GM18499 (cell line): Measurements from ENCODE around the gene SHROOM4.

ENCODE experiments used
- ATAC-seq: cut with Tn5 transposase; IDR thresholded peaks from one replicate; pipeline ENCODE4 v1.9.1; 2021; ENCODE audit warnings: moderate number of reproducible peaks; ENCODE audit not compliant: insufficient read depth, unreplicated experiment

The SHROOM4 gene

DNA sequence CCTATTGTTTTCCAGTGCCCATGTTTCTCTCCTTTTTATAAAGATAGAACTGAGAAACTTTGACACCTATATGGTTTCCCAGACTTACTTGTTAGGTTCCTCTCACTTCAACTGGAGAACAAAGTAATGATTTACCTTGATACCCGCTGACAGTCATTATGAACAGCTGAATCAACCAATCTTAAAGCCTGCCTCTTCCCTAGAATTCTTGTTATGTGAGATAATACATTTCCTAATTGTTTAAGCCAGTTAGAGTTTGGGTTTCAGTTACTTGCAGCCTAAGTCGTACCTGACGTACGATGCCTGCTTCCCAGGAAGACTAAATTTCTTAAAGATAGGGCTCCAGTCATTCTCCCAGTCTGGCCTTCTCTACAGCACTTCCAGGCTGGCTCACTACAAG is 97.3 kb downstream of the SHROOM4 start:
- no peak for ATAC-seq

DNA sequence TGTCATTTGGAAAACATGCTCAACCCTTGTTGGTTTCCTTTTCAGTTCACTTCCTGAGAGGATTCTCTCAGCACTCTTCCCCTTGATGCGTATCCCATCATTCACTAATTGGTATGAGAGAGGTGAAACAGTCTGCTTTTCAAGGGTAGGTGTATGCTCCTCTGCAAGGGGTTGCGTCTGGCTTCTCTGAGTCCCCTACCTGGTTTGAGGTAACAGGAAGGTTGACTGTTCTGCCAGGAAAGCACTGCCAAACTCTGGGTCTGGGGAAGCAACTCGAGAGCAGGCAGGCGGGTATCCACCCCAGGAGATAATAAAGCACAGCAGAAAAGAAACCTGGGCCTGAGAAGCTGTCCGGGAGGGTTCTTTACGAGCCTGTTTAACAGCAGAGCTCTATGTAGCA is 101.2 kb downstream of the SHROOM4 start:
- ATAC-seq: no peak

DNA sequence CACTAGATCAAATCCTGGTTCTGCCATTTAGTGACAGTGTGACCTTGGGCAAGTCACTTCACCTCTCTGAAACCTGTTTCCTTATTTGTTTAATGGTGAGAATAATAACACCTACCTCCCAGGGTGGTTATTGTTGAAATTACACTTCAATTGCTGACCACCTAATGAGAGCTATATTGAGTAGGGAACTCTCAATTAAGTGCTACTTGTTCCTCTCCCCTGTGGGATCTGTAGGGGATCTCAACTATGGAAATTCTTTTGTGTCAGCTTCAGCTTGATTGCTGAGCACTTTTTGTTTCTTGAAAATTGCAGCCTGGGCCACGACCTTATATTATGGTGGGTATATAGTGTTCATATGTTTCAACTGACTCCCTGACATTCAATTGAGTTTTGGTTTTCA is 102.1 kb downstream of the SHROOM4 start:
- ATAC-seq: no peak

DNA sequence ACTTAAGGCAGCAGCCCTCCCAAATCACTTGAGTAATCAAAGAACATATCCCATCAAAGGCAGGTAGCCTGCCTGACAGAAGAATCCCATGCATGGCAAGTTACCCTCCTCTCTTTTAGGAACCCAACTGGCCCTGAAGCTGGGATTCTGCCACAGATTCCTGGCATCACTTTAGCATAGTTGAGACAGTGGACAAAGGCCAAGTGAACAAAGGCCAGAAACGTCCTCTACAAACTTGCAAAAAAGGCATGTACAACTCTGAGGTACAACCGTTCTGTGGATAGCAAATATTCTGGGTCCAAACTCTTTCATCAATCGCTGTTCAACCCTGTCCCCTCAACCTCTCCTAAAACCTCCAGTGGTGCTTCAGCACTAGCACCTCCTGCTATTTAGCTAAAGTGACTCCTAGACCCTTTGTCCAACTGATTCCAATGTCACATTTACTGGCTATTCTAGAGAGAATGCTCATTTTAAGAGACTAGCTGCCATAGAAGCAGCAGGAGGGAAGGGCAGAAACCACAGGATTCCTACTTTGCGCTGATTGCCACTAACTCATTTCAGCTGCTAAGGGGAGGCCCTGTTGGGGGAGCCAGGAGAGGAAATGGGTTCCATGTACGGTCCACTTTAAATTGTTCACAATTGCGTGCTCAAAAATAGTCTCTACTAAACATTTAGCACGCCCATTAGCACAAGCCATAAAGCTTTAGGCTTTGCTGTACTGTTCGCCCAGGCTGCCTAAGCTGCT is 105.9 kb downstream of the SHROOM4 start:
- ATAC-seq: no peak

DNA sequence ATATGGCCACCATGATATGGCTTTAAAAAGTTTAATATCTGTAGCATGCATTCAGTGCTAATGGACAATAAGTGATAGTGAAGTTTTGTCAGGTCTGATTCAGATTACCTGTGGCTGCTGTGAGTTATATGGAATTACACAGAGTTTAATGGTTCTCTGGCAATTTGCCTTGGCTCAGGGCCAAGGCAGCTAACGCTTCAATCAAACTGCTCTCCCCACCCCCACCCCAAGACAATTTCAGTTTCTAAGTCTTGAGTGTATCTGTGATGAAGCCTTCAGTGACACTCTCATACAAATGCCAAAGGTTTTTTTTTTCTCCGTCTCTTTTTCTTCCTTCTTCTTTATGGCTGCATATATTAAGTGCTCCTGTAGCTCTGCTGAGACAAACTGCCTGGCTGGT is 106.6 kb downstream of the SHROOM4 start:
- ATAC-seq: no peak

DNA sequence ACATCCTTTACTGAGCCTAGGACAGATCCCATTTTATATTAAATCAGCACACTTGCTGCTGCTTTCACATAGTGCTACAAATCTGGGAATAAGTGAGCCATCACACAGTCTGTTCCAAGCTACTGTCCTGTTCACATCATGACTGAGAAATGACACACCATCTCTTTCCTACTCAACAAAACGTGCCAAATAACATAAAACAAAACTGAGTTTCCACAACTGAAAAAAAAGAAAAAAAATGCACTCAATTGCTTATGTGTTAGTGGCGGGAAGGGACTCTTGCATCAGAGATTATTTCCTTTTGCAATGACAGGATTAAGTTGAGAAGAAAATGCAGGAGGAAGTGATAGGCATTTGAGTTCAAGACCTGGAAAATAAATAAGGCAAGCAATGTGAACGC is 109.0 kb downstream of the SHROOM4 start:
- ATAC-seq: no peak

DNA sequence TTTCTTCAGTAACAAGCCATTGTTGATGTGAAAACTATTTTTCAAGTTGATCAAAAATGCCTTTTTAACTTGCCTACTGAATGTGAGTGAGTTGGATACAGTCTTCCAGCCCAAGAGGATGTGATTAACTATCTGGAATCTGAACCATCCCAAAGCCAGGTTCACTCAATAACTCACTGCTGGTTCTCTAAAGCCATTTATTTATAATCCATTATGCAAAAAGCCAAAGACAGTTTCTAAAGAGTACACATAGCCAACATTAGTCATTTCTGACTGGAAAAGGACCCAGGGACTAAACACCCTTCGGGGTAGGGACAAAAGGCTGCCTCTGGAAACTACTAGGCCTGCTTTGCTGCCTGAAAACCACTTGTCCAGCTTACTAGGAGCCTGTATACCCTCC is 109.6 kb downstream of the SHROOM4 start:
- ATAC-seq: no peak

DNA sequence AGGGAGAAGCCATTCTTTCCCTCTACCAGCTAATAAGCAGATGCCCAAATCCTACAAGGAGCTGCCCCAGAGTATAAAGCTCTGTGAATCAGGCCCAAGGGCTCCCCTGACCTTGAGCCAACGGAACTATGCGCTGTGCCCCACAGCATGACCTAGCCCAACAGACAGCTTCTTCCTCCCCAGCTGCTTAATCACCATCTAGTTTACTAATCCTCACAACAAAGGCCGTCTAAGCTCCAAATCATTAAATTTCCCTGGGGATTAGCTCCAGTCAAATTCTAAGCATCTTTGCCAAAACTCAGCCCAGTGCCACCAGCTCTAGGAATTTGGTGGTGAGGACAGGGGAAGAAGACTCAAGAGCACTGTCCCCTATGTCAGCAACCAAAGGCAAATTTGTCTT is 113.1 kb downstream of the SHROOM4 start:
- no peak for ATAC-seq

DNA sequence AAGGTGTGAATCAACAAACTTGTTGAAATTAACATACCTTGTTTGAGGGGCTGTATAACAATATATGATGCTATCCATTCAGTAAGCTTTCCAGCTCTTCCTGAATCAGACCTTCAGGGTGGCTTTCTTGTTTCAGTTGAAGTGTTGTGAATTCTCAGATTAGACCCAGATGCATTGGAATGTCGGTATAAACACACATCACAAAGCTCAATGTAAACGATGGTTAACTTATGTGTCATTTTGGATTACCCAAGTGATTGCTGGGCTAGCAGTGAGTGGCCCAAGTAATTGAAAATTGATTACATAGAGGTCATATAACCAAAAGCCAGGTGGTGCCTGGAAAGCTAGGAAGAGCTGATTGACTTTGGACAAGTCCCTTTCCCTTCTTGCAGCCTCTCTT is 115.0 kb downstream of the SHROOM4 start:
- no peak for ATAC-seq

DNA sequence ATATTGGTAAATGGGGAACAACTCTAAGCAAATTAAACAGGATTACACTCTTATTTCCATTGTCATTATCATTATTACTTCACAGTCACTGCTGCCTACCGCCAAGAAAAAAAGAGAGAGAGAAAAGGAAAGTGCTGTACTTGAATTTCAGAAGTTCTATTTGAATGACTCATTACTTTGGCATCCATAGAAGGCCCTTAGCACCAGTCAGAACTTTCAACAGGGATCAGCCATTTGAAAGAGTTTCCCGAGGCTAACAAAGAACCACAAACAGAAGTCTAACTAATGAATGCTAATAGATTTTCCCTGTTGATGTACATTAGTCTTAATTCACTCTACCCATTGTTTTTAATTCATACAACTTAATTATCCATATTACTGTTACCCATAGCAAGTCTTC is 116.3 kb downstream of the SHROOM4 start:
- ATAC-seq: no peak

DNA sequence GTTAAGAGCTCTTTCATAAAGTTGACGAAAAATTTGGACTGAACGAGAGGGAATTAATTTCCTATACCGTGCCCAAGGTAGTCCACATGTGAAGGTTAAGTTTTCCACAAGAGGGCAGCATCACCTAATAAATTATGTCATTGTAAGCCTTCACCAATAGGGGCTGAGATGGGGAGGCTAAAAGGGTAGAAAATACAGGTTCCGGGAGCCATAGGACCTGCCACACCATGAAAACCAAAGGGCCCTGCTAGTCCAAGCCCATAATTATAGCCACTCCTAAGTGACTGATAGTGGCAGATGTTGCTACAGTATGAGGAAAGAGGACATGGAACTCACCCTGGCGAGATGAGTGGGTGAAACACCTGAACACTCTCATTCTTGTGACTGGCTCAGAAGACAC is 122.2 kb downstream of the SHROOM4 start:
- ATAC-seq: no peak

DNA sequence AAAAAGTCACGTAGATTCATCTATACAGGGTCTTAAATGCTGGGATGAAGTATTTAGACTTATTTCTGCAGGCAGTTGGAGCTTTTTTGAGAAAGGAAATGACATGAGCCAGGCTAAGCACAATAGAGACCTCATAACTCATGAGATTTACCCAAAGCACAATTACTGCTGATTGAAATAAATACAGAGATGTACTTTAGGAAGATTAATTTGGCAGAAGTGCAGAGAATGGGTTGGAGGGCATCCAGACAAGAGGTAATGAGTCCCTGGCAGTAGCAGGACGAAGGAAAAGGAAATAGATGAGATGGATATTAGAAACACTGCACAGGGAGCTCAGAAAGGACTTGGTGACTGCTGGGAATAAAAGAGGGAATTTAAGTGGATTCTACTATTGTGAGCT is 129.1 kb downstream of the SHROOM4 start:
- no peak for ATAC-seq

DNA sequence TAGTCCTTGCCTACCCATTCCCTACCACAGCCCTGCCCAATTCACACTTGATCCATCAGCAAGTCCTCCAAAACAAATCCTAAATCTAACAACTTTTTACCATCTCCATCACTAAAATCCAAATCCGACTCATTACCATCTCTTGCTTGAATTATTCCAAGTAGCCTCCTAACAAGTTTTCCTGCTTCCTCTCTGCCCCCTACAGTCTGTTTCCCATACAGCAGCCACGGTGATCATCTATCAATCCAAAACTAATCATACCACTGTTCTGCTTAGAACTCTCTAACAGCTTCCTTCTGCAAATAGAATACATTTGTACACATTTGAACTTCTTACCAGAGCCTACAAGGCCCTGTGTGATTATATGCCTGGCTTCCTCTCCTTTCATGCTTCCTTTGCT is 133.0 kb downstream of the SHROOM4 start:
- no peak for ATAC-seq

DNA sequence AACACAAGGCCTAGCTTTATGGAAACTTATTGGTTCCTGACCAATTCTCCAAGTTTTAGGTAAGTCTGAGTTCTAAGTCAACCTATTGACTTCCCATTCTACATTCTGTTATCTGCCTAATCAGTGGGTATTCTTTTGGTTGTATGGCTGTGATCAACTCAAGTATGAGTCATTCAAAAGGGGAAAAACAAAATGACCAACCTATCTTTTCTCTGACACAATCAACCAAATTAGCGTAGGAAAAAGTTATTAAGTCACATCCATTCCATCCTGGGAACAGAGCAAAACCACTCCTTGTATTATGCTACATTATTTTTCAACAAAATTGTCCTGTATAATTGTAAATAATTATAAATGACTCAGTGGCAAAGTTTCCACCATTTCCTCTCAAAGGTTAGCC is 136.2 kb downstream of the SHROOM4 start:
- ATAC-seq: no peak

DNA sequence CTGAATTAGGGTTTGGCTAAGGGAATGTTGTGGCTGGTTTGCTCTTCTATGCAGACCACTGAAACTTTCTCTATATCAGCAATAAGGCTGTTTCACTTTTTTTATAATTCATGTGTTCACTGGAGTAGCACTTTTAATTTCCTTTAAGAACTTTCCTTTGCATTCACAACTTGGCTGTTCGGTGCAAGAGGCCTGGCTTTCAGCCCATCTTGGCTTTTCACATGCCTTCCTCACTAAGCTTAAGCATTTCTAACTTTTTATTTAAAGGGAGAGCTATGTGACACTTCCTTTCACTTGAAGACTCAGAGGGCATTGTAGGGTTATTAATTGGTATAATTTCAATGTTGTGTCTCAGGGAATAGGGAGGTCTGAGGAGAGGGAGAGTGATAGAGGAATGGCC is 142.3 kb downstream of the SHROOM4 start:
- ATAC-seq: no peak

DNA sequence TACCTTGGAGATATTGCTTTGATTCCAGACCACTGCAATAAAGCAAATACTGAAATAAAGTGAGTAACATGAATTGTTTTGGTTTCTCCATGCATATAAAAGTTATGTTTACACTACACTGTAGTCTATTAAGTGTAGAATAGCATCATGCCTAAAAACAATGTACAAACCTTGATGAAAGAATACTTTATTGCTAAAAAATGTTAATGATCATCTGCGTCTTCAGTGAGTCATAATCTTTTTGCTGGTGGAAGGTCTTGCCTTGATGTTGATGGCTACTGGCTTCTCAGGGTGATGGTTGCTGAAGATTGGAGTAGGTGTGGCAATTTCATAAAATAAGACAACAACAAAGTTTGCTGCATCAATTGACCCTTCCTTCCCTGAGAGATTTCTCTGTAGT is 145.1 kb downstream of the SHROOM4 start:
- ATAC-seq: no peak

DNA sequence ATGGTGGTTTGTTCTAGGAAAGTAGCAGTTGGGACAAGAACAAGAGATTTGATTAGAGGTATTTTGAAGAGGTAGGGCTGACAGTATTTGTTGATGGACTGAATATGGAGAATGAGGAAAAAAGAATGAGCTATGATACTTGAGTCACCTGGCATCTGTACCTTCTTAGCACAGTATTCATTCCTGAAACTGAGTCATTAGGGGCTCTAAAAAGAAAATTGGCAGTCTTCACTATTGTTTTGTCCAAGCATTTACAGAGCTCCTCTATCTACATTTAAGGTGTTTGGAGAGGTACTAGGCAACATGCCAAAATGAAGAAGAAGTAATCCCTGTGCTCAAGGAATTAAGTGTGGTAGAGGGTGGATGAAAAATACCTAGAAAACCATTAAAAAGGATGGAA is 165.8 kb downstream of the SHROOM4 start:
- no peak for ATAC-seq

DNA sequence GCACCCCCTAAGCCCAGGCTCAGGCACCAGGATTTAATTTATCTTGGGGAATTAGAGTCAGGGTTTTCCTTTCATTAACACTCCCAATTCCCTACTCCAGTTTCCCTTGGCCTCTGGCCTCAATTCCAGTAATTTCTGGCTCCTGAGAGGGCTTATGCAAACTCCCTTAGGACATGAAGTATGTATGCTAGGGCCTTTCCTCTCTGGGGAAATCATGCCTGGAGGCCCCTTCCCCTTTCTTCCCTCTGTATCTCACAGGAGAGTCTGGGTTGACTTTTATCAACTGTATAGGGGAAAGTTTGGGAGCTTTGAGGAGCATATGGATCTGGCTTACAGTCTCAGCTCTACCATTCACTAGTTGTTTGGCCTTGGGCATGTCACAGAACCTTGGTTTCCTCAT is 169.5 kb downstream of the SHROOM4 start:
- no peak for ATAC-seq

DNA sequence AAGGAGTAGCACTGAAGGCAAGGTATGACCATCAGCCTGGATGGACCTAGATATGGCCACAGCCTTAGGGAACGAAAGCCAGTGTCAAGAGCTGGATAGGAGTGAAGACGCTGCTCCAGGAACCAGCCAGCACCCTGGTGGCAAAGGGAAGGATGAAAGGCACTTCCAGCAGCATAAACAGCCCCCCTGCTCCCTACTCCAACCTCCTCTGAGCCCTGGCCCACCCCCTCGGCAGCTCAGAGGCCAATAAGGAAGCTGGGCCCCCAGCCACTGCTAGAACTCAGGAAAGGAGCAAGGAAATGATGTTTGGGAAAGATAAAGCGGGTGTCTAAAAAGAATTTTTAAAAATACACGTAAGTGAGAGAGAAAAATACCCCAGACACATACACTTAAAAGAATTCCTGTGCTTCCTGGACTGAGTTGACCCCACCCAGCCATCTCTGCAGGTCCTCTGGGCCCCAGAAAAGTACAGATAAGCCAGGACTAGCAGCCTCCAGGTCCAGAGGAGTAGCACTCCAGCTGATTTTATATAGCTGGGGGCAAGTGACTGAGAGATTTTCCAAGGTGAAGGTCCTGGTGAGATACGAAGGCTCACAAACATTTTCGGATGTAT is 170.4 kb downstream of the SHROOM4 start:
- no peak for ATAC-seq

DNA sequence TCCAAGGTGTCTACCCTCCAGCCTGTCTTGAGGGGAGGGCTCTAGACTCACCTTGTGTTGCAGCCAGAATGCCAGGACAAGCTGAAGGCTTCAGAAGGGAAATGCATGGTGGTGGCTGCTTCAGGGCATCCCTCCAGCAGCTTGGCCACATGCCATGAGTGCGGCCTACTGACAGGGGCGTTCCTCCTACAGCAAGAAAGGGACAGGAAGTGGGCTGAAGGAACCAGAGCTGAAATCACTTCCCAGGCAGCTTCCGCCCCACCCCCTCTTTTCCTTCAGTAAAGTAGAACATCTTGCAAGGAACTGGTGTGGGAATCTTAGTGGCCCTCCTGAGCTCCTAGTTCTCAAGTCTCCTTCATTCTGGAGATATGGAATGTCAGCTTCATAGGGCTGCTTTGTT is 175.9 kb downstream of the SHROOM4 start:
- no peak for ATAC-seq

DNA sequence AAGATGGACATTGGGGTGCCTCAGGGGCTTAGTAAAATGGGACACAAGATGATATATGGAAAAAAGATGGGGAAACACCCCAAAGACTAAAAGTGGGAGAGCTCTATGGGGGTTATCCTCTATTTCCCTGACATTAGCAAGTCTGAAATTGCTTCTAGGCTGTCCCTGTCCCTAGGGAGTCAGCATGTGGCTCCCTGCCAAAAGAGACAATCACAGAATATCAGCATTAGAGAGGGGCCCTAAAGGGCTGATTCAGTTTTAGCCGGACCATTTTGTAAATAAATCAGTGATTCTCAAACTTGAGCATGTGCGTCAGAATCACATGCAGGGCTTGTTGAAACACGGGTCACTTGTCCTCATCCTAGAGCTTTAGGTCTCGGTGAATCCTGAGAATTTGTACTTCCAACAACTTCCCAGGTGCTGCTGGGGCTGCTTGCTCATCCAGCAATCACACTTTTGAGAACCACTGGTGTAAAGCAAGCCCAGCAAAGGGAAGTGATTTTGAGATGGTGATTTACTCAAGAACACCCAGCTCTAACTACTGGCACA is 178.1 kb downstream of the SHROOM4 start:
- no peak for ATAC-seq

DNA sequence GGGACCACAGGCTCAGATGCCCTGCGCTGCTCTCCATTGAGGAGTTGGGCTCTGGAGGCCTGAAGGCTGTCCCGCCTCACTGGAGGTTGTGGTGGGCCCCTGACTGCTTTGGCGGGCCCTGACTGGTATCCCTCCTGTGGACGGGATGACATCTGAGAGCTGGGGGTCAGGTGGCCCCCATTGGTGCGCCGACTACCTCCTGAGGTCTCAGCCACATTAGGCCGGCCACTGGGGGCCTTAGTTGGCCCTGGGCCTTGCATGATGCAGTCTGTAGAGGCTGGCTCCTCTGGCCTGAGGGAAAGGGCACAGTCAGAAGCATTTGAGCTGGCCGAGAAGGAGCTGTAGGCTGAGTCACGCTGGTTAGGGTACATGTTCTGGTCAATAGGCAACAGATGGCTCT is 178.8 kb downstream of the SHROOM4 start:
- no peak for ATAC-seq
